GM12878 (cell line): ENCODE measurements around the gene CD93. TPM values are rescaled to one million over a fixed set of nuclear protein-coding genes. Genes with fewer than 3 reads are reported as not detected.

ENCODE experiments used
- ATAC-seq: fragments of 200-7000 bp; cut with Tn5 transposase; 3 replicates; pipeline ENCODE4 v1.9.1; 2020; ENCODE audit warnings: mild to moderate bottlenecking, moderate library complexity
- BruUV-seq: library from RNA; stranded (reverse); fragments of 400-500 nt; replicated peaks from 2 replicates; lab custom pipeline; 2021; lab: Mats Ljungman, UMichigan
- CTCF ChIA-PET: fragments of 300-600 bp; sonication (Branson Sonifier 250); formaldehyde crosslinking; extraction: SDS; loops from one replicate; lab custom pipeline; 2021; ENCODE audit warnings: inconsistent platforms; lab: Yijun Ruan, JAX
- POLR2A ChIA-PET: fragments of 350-600 bp; formaldehyde crosslinking; extraction: SDS; loops from one replicate; lab custom pipeline; 2021; ENCODE audit warnings: inconsistent platforms; lab: Charles Lee
- RAD21 ChIA-PET: fragments of 300-600 bp; sonication (Branson Sonifier 250); formaldehyde crosslinking; loops from one replicate; lab custom pipeline; 2023; ENCODE audit warnings: antibody characterized with exemption; ENCODE audit not compliant: unreplicated experiment; lab: Charles Lee
- SMC1A ChIA-PET: fragments of 300-600 bp; sonication (Branson Sonifier 250); formaldehyde crosslinking; loops from one replicate; lab custom pipeline; 2023; ENCODE audit not compliant: unreplicated experiment, uncharacterized antibody; lab: Charles Lee
- DNase-seq: peaks from one replicate; pipeline ENCODE4 v3.0.0-alpha.2; 2011; ENCODE audit warnings: low read depth, low spot score
- FAIRE-seq: peaks from 3 replicates; lab custom pipeline; 2011; peaks lifted over from hg19 to GRCh38; lab: Jason Lieb, UNC
- H2AFZ ChIP-seq: 2 replicates; pipeline ENCODE4 v1.6.0; 2011; ENCODE audit warnings: low read depth, low read length, control low read depth; ENCODE audit not compliant: control insufficient read depth
- H3K27ac ChIP-seq: 2 replicates; pipeline ENCODE4 v1.5.1; 2011; ENCODE audit warnings: control low read depth; ENCODE audit not compliant: control insufficient read depth, insufficient read depth
- H3K27me3 ChIP-seq, 2 experiments: replicated peaks in 1 of 2; 2 replicates each; pipeline versions ENCODE4 v1.6.0 to v1.6.1; 2011; ENCODE audit warnings: low read length in 1 of 2; ENCODE audit not compliant: control insufficient read depth in 2 of 2, insufficient read depth in 2 of 2
- H3K36me3 ChIP-seq, 2 experiments: 2 replicates each; pipeline ENCODE4 v1.5.1; 2011; ENCODE audit warnings: low read length in 1 of 2; ENCODE audit not compliant: control insufficient read depth in 2 of 2, insufficient read depth in 2 of 2
- H3K4me1 ChIP-seq: 2 replicates; pipeline ENCODE4 v1.6.1; 2011; ENCODE audit warnings: mild to moderate bottlenecking, low read length, moderate library complexity, mixed read lengths; ENCODE audit not compliant: control insufficient read depth, insufficient read depth
- H3K4me2 ChIP-seq: 2 replicates; pipeline ENCODE4 v1.6.0; 2011; ENCODE audit warnings: control low read depth; ENCODE audit not compliant: control insufficient read depth, insufficient read depth
- H3K4me3 ChIP-seq: fragments of 200-600 bp; sonication (generic); 2 replicates; pipeline ENCODE4 v1.5.1; 2016
- H3K79me2 ChIP-seq: 2 replicates; pipeline ENCODE4 v1.6.0; 2011; ENCODE audit warnings: low read length; ENCODE audit not compliant: control insufficient read depth, insufficient read depth
- H3K9ac ChIP-seq: 2 replicates; pipeline ENCODE4 v1.8.0; 2011; ENCODE audit warnings: low read length, control low read depth, mixed read lengths; ENCODE audit not compliant: control insufficient read depth, insufficient read depth
- H3K9me3 ChIP-seq: replicated peaks from 3 replicates; pipeline ENCODE4 v1.5.1; 2011; ENCODE audit warnings: mild to moderate bottlenecking, low read length; ENCODE audit not compliant: control insufficient read depth, insufficient read depth
- H4K20me1 ChIP-seq: 2 replicates; pipeline ENCODE4 v1.6.0; 2011; ENCODE audit not compliant: control insufficient read depth, insufficient read depth
- BCL11A ChIP-seq: IDR thresholded peaks from 2 replicates; pipeline ENCODE4 v1.6.1; 2011; ENCODE audit warnings: low read depth, low read length
- FOXK2 ChIP-seq: fragments of 450-650 bp; IDR thresholded peaks from 2 replicates; pipeline ENCODE4 v1.6.1; 2017; ENCODE audit warnings: mild to moderate bottlenecking, moderate library complexity
- IKZF1 ChIP-seq: fragments of 450-650 bp; conservative IDR thresholded peaks from 2 replicates; pipeline ENCODE4 v1.6.1; 2017; ENCODE audit warnings: antibody characterized with exemption, mild to moderate bottlenecking
- IRF4 ChIP-seq: IDR thresholded peaks from 2 replicates; pipeline ENCODE4 v1.6.1; 2011; ENCODE audit warnings: low read depth, low read length
- JUNB ChIP-seq: IDR thresholded peaks from 2 replicates; pipeline ENCODE4 v1.6.1; 2016; ENCODE audit warnings: antibody characterized with exemption, mild to moderate bottlenecking
- MEF2A ChIP-seq: IDR thresholded peaks from 2 replicates; pipeline ENCODE4 v1.6.1; 2011; ENCODE audit warnings: low read depth, mild to moderate bottlenecking, low read length, moderate library complexity; ENCODE audit not compliant: insufficient read depth
- MTA2 ChIP-seq: fragments of 450-650 bp; IDR thresholded peaks from 2 replicates; pipeline ENCODE4 v1.6.1; 2016; ENCODE audit warnings: low read depth, mild to moderate bottlenecking, moderate library complexity
- NFYB ChIP-seq: IDR thresholded peaks from 2 replicates; pipeline ENCODE4 v1.6.1; 2011; ENCODE audit warnings: low read depth, mild to moderate bottlenecking, low read length, improper control_type of control experiment, moderate library complexity; ENCODE audit not compliant: insufficient read depth
- NR2C1 ChIP-seq: fragments of 450-650 bp; IDR thresholded peaks from 2 replicates; pipeline ENCODE4 v1.6.1; 2017; ENCODE audit warnings: antibody characterized with exemption, mild to moderate bottlenecking, moderate library complexity
- SREBF1 ChIP-seq: IDR thresholded peaks from 2 replicates; pipeline ENCODE4 v1.6.1; 2012; ENCODE audit warnings: mild to moderate bottlenecking, low read length
- WGBS: methylation state at CpG from one replicate; pipeline ENCODE4 v1.1.6; 2016; ENCODE audit warnings: low lambda C conversion rate; ENCODE audit not compliant: insufficient replicate concordance, insufficient coverage; ENCODE audit errors: missing lambda C conversion rate; 5-methylcytosine and 5-hydroxymethylcytosine counted together
- in situ Hi-C: fragments of 300-500 bp; cut with MboI; formaldehyde crosslinking; loops from 9 replicates; pipeline ENCODE4 v1.14.3; 2018; ENCODE audit warnings: mixed read lengths
- intact Hi-C: fragments of 100-400 bp; cut with micrococcal nuclease; formaldehyde crosslinking; loops from one replicate; pipeline ENCODE4 v1.14.2; 2022; ENCODE audit not compliant: unreplicated experiment
- polyA plus RNA-seq, 11 experiments: library from polyadenylated mRNA; depleted of rRNA in 4 of 11; unstranded in 6 of 11; stranded (reverse) in 5 of 11; fragments of >200 nt; fragmentation: Nextera tagmentation in 4 of 11; fragmentation: Illumina TruSeq in 1 of 11; extraction: Ambion mirVana in 4 of 11; extraction: Trizol in 1 of 11; gene quantifications; 1 replicate in 1 of 11; 2 replicates in 10 of 11; pipeline versions ENCODE4 v1.2.1 to v1.2.3, GENCODE V29; 2011 to 2016; ENCODE audit warnings: inconsistent platforms in 2 of 11, missing spikeins in 2 of 11, low read depth in 1 of 11
- total RNA-seq, 4 experiments: library from RNA; depleted of rRNA in 3 of 4; stranded (reverse); fragments of >200 nt in 3 of 4; fragmentation: Illumina TruSeq in 1 of 4; extraction: Trizol in 1 of 4; gene quantifications; 2 replicates each; pipeline versions ENCODE4 v1.2.1 to v1.2.3, GENCODE V29; 2013 to 2021
- TF ChIP-seq, protein P1 (sequence below): fragments of 450-650 bp; IDR thresholded peaks from 2 replicates; pipeline ENCODE4 v1.6.1; 2017; ENCODE audit warnings: borderline replicate concordance
- TF ChIP-seq, protein P2 (sequence below): IDR thresholded peaks from 2 replicates; pipeline ENCODE4 v1.6.1; 2012; ENCODE audit warnings: low read depth, low read length, improper control_type of control experiment

CD93 gene
- total and polyA plus RNA-seq, 10 of the 15 experiments (the other 5 are each of a cell fraction or from before 2014, with no cell fraction given) = 0.20 to 2.7 (median 0.92) TPM

DNA sequence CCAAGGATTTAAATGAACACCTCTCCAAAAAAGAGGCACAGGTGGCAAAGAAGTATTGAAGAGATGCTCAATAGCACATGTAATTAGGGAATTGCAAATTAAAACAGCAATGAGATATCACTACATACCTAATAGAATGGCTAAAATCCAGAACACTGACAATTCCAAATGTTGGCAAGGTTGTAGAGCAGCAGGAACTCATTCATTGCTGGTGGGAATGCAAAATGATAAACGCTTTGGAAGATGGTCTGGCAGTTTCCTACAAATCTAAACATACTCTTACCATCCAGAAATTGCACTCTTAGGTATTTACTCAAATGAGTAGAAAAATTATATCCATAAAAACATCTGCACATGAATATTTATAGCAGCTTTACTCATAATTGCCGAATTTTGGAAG lies 17.0 kb downstream of the CD93 start (continued):
- TF ChIP-seq, protein P1, sequence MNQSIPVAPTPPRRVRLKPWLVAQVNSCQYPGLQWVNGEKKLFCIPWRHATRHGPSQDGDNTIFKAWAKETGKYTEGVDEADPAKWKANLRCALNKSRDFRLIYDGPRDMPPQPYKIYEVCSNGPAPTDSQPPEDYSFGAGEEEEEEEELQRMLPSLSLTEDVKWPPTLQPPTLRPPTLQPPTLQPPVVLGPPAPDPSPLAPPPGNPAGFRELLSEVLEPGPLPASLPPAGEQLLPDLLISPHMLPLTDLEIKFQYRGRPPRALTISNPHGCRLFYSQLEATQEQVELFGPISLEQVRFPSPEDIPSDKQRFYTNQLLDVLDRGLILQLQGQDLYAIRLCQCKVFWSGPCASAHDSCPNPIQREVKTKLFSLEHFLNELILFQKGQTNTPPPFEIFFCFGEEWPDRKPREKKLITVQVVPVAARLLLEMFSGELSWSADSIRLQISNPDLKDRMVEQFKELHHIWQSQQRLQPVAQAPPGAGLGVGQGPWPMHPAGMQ = no peak

DNA sequence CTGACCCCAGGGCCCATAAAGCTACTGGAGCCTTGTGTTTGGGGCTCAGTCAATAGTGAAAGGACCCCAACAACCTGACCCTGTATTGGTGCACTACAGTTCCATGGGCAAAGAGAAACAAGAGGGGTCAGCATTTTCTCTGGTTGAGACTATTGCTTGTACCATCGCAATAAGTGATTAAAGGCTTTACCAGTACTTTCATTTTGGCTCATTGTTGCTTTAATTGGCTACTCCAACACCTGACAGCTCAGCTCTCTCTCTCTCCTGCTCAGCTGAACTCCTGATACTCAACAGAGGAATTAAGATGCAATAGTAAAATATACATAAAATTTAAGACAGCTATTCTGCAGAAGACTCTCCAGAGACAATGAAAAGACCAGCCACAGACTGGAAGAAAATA lies 17.8 kb downstream of the CD93 start:
- ChIA-PET CTCF (interaction anchor here (0.6 to 3.8 kb wide), 3 partner anchors 11 to 17 kb away, joined by 3 to 15 read pairs (median 8); no protein-coding TSS in a partner anchor), POLR2A (interaction anchor here (1.2 kb wide), 1 partner anchor 75 kb away, joined by 3 read pairs; no protein-coding TSS in a partner anchor), SMC1A (interaction anchor here (1.4 to 1.5 kb wide), 2 partner anchors 11 to 133 kb away, joined by 4 read pairs; no protein-coding TSS in a partner anchor), RAD21 (interaction anchor here (1.0 to 1.5 kb wide), 3 partner anchors 11 to 28 kb away, joined by 3 to 4 read pairs (median 3); no protein-coding TSS in a partner anchor)
- intact Hi-C loops = no loop called here
- DNase-seq (no peak), ATAC-seq (peak; percentile 63), FAIRE-seq (peak; percentile 27)
- Histone ChIP-seq H3K4me1 (no peaks in the 10 kb centered on the region), H3K36me3 (no peaks in the 10 kb centered on the region), H3K27ac (no peak overlapping the region), H4K20me1 (no peaks in the 10 kb centered on the region), H3K79me2 (no peaks in the 10 kb centered on the region), H3K27me3 (no peaks in the 10 kb centered on the region), H3K9ac (no peak overlapping the region), H2AFZ (no peak overlapping the region), H3K4me2 (no peak overlapping the region), H3K4me3 (no peak overlapping the region), H3K9me3 (no peaks in the 10 kb centered on the region)
- no TSS peak for BruUV-seq
- in situ Hi-C loops = no loop called here
- TF ChIP-seq IKZF1 = 0 out of 2 replicates have a peak, but pooled peaks have one; percentile 21
- no peak for TF ChIP-seq SREBF1
- no peak for TF ChIP-seq FOXK2
- peak; percentile 78 for TF ChIP-seq JUNB
- TF ChIP-seq, protein P2, sequence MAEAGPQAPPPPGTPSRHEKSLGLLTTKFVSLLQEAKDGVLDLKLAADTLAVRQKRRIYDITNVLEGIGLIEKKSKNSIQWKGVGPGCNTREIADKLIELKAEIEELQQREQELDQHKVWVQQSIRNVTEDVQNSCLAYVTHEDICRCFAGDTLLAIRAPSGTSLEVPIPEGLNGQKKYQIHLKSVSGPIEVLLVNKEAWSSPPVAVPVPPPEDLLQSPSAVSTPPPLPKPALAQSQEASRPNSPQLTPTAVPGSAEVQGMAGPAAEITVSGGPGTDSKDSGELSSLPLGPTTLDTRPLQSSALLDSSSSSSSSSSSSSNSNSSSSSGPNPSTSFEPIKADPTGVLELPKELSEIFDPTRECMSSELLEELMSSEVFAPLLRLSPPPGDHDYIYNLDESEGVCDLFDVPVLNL = no peak
- peak; percentile 80 for TF ChIP-seq MTA2
- TF ChIP-seq MEF2A = 0 out of 2 replicates have a peak, but pooled peaks have one; percentile 34
- TF ChIP-seq NR2C1 = no peak
- TF ChIP-seq NFYB = 0 out of 2 replicates have a peak, but pooled peaks have one; percentile 23
- peak; percentile 33; the same call in 1 of the 2 replicates for TF ChIP-seq BCL11A
- 0 out of 2 replicates have a peak, but pooled peaks have one; percentile 27 for TF ChIP-seq IRF4
- 27% methylated on average over 1 of the region's 1 CpG for WGBS
